Measurements from ENCODE around the gene SUFU. TPM values are rescaled to one million over a fixed set of nuclear protein-coding genes. Genes with fewer than 3 reads are reported as not detected.

SUFU gene
- total RNA-seq, 3 donors from 2014 or later (not counting 1 experiment from before 2014, with no cell fraction given) = 8.2 to 13.0 (median 11.5) TPM

- H3K27ac ChIP-seq (ENCODE audit: low read length) = no peak overlapping the region
- peaks cover 30% of the 10 kb centered on the region for H3K36me3 ChIP-seq (ENCODE audit: control insufficient read depth, insufficient read depth, low read length)
- H3K27me3 ChIP-seq (ENCODE audit: control insufficient read depth, insufficient read depth, low read length) = no peaks in the 10 kb centered on the region
- TF ChIP-seq, protein P1, sequence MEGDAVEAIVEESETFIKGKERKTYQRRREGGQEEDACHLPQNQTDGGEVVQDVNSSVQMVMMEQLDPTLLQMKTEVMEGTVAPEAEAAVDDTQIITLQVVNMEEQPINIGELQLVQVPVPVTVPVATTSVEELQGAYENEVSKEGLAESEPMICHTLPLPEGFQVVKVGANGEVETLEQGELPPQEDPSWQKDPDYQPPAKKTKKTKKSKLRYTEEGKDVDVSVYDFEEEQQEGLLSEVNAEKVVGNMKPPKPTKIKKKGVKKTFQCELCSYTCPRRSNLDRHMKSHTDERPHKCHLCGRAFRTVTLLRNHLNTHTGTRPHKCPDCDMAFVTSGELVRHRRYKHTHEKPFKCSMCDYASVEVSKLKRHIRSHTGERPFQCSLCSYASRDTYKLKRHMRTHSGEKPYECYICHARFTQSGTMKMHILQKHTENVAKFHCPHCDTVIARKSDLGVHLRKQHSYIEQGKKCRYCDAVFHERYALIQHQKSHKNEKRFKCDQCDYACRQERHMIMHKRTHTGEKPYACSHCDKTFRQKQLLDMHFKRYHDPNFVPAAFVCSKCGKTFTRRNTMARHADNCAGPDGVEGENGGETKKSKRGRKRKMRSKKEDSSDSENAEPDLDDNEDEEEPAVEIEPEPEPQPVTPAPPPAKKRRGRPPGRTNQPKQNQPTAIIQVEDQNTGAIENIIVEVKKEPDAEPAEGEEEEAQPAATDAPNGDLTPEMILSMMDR (IDR thresholded peaks at IDR 0.05) = no peak
- H3K9me3 ChIP-seq (ENCODE audit: control insufficient read depth, insufficient read depth, low read length) = no peaks in the 10 kb centered on the region
- ATAC-seq = no peak
- intact Hi-C loops (cut with micrococcal nuclease) = no loop called here
- H3K4me3 ChIP-seq (ENCODE audit: low read length) = no peak overlapping the region
- Mint-ChIP-seq H3K27ac (no peak overlapping the region), H3K9me3 (no peaks in the 10 kb centered on the region), H3K36me3 (no peaks in the 10 kb centered on the region), H3K4me1 (no peaks in the 10 kb centered on the region), H3K27me3 (ENCODE audit: low read depth in 2 of 2) (no peaks in the 10 kb centered on the region), H3K4me3 (no peak overlapping the region)
- no peak for DNase-seq
- 90% methylated on average over 4 of the region's 4 CpGs for WGBS (ENCODE audit: insufficient coverage)
- H3K4me1 ChIP-seq (ENCODE audit: control insufficient read depth, insufficient read depth, low read length) = no peaks in the 10 kb centered on the region
Measured at GRCh38 chr10:102595897-102596296, 92.1 kb downstream of the SUFU start.

DNA sequence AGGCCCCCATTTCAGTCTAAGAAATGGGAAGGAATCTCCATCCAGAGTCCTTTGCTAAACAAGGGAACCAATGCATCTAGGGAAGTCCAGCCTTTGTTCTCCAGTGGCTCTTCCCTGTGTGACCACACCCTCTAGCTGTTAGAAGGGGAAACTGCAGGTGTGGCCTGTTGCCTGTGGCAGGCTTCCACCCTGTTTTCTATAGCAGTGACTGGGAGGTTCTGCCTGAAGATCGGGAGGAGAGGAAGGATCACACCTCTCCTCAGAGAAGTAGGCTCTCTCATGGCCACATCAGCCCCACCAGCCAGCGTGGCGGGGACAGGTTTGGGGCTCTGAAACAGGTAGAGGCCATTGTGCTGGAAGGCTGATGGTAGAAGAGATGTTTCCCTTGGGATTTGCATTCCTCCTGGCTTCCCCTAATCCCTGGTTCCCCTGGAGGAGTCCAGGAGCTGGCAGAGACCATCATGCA is 92.8 kb downstream of the SUFU start:
- peak in 1 of 2 donors; percentile 46 for DNase-seq

GRCh38 chr10:102597131-102597991 is 93.6 kb downstream of the SUFU start:
- Mint-ChIP-seq H3K27ac (no peak overlapping the region), H3K4me1 (no peaks in the 10 kb centered on the region), H3K4me3 (no peak overlapping the region), H3K27me3 (ENCODE audit: low read depth in 2 of 2) (no peaks in the 10 kb centered on the region), H3K36me3 (no peaks in the 10 kb centered on the region), H3K9me3 (no peaks in the 10 kb centered on the region)
- Histone ChIP-seq H3K4me3 (ENCODE audit: low read length) (no peak overlapping the region), H3K27me3 (ENCODE audit: control insufficient read depth, insufficient read depth, low read length) (no peaks in the 10 kb centered on the region), H3K9me3 (ENCODE audit: control insufficient read depth, insufficient read depth, low read length) (no peaks in the 10 kb centered on the region), H3K36me3 (ENCODE audit: control insufficient read depth, insufficient read depth, low read length) (peaks cover 36% of the 10 kb centered on the region), H3K4me1 (ENCODE audit: control insufficient read depth, insufficient read depth, low read length) (no peaks in the 10 kb centered on the region), H3K27ac (ENCODE audit: low read length) (no peak overlapping the region)
- TF ChIP-seq, protein P1 (IDR thresholded peaks at IDR 0.05) = no peak
- DNase-seq (no peak), ATAC-seq (no peak)
- intact Hi-C loops (cut with micrococcal nuclease) = no loop called here
- WGBS (ENCODE audit: insufficient coverage) = 78% methylated on average over 15 of the region's 16 CpGs

More for the DNA sequence above, 92.8 kb downstream of the SUFU start:
- H3K9me3 ChIP-seq (ENCODE audit: control insufficient read depth, insufficient read depth, low read length) = no peaks in the 10 kb centered on the region
- no peak overlapping the region for H3K27ac ChIP-seq (ENCODE audit: low read length)
- Mint-ChIP-seq H3K9me3 (no peaks in the 10 kb centered on the region), H3K27me3 (ENCODE audit: low read depth in 2 of 2) (no peaks in the 10 kb centered on the region), H3K4me1 (no peaks in the 10 kb centered on the region), H3K27ac (no peak overlapping the region), H3K36me3 (no peaks in the 10 kb centered on the region), H3K4me3 (no peak overlapping the region)
- H3K27me3 ChIP-seq (ENCODE audit: control insufficient read depth, insufficient read depth, low read length) = no peaks in the 10 kb centered on the region
- intact Hi-C loops (cut with micrococcal nuclease) = no loop called here
- TF ChIP-seq, protein P1 (IDR thresholded peaks at IDR 0.05) = peak; percentile 41
- WGBS (ENCODE audit: insufficient coverage) = 20% methylated on average over 1 of the region's 3 CpGs
- peak in 2 of 3 donors; percentile 40 to 46 for ATAC-seq
- no peak overlapping the region for H3K4me3 ChIP-seq (ENCODE audit: low read length)
- H3K36me3 ChIP-seq (ENCODE audit: control insufficient read depth, insufficient read depth, low read length) = peaks cover 32% of the 10 kb centered on the region
- H3K4me1 ChIP-seq (ENCODE audit: control insufficient read depth, insufficient read depth, low read length) = no peaks in the 10 kb centered on the region
